ENCODE results near the gene EIF4E1B.

EIF4E1B gene

DNA sequence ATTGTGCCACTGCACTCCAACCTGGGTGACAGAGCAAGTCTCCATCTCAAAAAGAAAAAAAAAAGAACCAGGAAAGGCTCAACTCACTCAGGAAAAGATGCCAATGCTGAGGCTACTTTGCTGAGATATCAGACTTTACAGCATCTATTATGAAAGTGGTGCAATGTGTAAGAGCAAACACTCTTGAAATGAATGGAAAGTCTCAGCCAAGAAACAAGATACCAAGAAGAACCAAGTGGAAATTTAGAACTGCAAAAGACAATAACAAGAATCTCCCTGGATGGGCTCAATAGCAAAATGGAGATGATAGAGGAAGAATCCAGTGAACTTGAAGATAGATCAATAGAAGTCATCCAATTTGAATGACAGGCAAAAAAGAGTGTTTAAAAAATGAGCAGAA lies 54.5 kb downstream of the EIF4E1B start:
- no peak for DNase-seq (ENCODE audit: low read depth in 2 of 3, low spot score in 2 of 3)

DNA sequence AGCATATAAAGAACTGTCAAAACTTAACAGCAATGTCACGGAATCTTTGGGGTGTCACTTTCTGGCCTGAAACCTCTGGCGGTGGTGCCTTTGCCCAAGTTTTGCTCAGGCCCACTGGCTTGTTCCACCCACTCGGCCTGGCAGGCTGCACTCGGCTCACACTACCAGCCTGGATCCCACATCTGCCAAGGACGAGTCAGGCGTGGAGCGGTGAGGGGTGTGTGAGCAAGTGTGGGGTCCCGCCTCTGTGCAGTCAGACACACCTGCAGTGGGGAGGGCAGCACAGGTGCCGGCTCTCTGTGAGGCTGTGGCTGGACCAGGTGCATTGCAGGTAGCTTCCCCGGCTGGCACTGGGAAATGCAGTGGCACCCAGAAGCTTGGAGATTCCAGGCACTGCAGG lies 56.8 kb downstream of the EIF4E1B start:
- no peak for DNase-seq (ENCODE audit: low read depth in 2 of 3, low spot score in 2 of 3)

DNA sequence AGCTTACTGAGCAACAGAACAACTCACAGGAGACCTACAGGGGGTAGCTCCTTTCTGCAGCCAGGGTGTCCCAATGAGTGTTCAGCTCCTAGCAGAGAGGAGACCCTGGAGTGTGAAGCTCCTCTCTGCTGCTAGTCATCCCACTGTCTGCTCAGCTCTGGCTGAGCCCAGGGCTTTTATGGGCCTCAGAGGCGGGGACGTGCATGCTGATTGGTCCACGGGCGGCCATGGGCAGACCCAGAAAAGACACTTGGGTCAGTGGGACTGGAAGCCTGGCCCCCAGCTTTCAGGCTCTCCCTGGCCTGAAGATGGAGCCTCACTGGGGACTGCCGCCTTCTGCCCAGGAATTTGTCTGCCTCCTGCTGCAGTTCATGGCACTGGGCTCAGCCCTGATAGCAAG lies 57.4 kb downstream of the EIF4E1B start:
- no peak for DNase-seq (ENCODE audit: low read depth in 2 of 3, low spot score in 2 of 3)

DNA sequence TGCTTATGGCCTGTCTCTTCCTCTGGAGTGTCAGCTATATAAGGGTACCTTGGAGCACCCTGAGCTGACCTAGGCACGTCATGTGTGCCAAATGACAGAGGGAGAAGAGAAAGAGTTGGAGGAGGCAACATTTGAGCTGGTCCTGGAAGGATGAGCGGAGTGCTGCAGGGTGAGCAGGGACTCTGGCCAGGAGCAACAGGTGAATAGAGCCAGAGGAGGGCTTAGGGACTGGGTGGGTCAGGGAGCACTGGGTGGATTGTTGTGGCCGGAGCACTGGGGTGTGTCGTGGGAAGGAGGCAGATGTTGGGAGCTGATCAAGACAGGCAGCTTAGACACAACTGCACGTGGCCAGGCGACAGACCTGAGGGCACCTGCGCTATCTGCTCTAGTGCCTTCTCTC lies 60.4 kb downstream of the EIF4E1B start:
- DNase-seq (ENCODE audit: low read depth in 2 of 3, low spot score in 2 of 3): no peak

DNA sequence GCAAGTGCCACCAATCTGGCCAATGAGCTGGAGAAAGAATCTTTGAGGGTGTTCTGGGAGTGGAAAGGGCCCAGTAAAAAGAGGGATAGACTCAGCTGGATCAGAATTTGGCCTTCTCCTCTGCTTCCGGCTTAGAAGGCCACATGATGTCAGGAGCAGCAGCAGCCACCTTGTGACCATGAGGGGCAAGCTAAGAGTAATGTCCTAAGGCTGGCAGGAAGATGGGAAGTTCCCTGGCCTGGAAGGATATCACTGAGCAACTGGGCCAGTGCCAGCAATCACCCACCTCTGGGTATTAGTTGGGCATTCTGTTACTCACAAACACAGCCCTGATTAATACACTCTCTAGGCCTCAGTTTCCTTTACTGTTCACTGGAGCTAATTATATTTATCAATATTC lies 61.0 kb downstream of the EIF4E1B start:
- DNase-seq (ENCODE audit: low read depth in 2 of 3, low spot score in 2 of 3): no peak

DNA sequence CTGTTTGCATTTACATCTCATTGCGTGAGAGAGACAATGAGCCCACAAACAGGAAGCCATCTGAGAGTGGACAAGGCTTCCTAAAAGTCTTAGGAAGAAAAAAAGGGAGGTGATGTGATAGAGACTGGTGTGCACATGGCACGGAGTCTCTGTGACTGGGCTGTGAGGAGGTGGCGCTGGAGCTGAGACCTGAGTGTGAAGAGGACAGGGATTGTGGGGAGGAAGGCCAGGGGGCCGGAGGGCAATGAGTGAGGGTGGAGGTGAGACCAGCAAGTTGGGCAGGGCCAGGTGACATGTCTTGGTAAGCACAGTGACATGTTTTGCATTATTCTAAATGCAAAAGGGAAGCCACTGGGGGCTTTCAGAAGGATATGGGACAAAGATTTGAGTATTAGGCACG lies 61.9 kb downstream of the EIF4E1B start:
- DNase-seq (ENCODE audit: low read depth in 2 of 3, low spot score in 2 of 3): no peak

DNA sequence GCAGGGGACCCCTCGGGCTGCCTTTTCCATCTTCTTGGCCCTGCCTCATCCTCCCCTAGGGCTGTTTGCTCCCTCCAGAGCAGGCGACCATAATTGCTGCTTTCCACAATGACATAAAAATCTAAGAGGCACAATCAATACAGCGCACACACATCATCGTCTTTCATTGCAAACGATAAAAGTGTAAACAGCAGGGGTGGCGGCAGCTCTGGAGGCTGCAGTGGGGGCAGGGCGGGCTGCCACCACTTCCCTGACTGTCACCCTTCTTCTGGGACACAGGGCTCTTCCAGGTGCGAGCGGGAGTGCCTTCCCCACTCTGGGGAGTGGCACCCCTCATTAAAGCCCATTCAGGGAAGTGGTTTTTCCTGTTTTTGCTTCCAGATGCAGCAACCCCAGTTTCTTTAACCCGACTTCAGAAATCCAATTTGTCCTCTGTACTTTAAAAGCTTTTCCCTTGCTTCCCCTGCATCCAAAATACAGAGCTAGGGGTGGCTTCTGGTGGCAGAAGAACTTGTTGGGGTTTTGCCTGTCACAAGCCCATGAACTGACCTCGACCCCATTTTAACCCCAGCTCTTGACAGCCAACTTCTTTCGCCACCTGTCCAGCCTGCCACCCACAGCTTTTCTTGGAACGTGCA lies 62.5 kb downstream of the EIF4E1B start:
- DNase-seq (ENCODE audit: low read depth in 2 of 3, low spot score in 2 of 3): no peak

DNA sequence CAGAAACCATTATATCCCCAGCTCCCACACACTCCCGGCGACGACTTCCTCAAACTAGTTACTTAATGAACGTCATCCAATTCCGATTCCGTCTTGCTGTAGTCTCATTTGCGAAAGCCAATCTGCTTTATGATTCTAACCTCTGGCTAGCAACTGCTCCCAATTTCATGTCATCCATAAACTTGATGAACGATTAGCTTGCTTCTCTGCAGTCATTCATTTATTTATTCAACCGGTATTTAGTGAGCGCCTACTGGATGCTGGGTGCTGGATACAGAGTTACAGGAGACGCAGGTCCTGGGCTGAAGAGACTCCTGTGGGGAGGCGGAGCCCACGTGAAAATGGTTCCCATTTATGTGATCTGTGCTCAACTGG lies 63.0 kb downstream of the EIF4E1B start:
- no peak for DNase-seq (ENCODE audit: low read depth in 2 of 3, low spot score in 2 of 3)

DNA sequence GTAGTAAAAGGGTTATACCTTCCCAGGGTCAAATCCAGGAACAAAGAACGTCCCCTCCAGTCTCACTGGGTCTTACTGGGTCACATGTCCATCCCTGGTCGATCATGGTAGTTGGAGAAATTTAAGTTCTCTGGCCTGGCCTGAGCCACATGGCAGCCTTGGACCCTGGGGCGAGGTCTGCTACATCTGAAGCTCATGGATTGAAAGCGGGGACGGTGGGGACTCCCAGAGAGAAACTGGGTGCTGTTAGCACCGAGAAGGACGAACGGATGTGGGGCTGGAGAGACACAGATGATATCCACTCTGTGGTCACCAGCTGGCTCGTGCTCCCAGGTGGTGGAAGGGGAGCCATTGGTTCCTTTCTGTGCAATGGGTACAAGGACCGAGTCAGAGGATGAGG lies 63.7 kb downstream of the EIF4E1B start:
- no peak for DNase-seq (ENCODE audit: low read depth in 2 of 3, low spot score in 2 of 3)

DNA sequence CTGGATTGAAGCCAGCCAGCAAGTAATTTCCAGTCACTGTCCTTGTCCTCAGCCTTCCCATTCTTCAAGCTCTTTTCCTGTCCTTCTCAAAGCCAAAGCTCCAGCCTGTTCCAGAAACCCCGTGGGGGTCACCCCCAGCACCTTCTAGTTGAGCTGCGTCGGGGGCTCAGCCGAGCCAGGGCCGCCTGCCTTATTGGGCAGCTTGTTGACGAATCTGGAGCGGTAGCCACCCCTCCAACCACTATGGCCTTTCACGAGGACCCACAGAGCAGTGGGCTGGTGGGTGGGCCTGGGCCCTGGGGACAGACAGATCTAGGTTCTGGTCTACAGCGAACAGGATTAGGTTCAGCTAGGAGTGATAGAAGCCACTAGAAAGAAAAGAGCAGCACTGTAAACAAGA lies 64.2 kb downstream of the EIF4E1B start:
- DNase-seq (ENCODE audit: low read depth in 2 of 3, low spot score in 2 of 3): no peak

DNA sequence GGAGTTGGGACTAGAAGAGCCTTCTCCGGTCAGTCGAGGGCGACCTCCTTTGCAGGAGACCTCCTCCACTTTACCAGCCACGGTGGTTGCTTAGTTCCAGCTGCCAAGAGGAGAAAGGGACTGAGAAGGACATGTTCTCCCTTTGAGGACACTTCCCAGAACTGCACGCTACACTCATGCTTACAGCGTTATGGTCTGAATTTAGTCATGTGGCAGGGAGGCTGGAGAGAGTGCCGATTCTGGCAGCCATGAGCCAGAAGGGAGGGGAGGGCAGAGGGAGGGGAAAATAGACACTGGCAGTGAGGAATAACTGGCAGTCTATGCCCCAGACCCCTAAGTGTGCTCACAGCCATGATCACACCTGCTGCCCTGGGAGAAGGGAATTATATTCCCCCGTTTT lies 64.6 kb downstream of the EIF4E1B start:
- no peak for DNase-seq (ENCODE audit: low read depth in 2 of 3, low spot score in 2 of 3)

Measured in activated CD8-positive, alpha-beta memory T cell treated with anti-CD3 and anti-CD28 coated beads for 48 hours (primary cell).